ENCODE measurements around the gene TNFAIP8. TPM values are rescaled to one million over a fixed set of nuclear protein-coding genes. Genes with fewer than 3 reads are reported as not detected.

TNFAIP8 gene
- total and polyA plus RNA-seq, 9 of the 15 experiments (the other 6 are each of a cell fraction or from before 2014, with no cell fraction given), result 29.9 to 52.2 (median 44.8) TPM

- TF ChIP-seq ZNF592 (IDR thresholded peaks at IDR 0.05), result peak; percentile 73
- TF ChIP-seq HLTF (IDR thresholded peaks at IDR 0.05), result peak; percentile 89
- peak; percentile 72 for TF ChIP-seq LCOR (CRISPR knock-in tag; IDR thresholded peaks at IDR 0.05)
- peak; percentile 87 for TF ChIP-seq SOX6 (IDR thresholded peaks at IDR 0.05)
- no peak for TF ChIP-seq SIX5 (IDR thresholded peaks at IDR 0.05; ENCODE audit: borderline replicate concordance in 1 of 2, insufficient read depth in 1 of 2, low read depth in 1 of 2, low read length in 2 of 2)
- peak; percentile 64 to 66; a peak in 3 of 4 replicates for TF ChIP-seq MAZ (CRISPR knock-in tag; conservative IDR thresholded peaks at IDR 0.05 in 1 of 2, IDR thresholded peaks at IDR 0.05 in 1 of 2)
- peak; percentile 95 for TF ChIP-seq PKNOX1 (IDR thresholded peaks at IDR 0.05)
- TF ChIP-seq E4F1 (CRISPR knock-in tag; IDR thresholded peaks at IDR 0.05; ENCODE audit: borderline replicate concordance), result no peak
- peak; percentile 82 for TF ChIP-seq CREM (IDR thresholded peaks at IDR 0.05; ENCODE audit: low read depth)
- TF ChIP-seq HNRNPH1 (optimal IDR thresholded peaks at IDR 0.05; ENCODE audit: low read depth, low read length), result no peak
- no peak for TF ChIP-seq SP1 (CRISPR knock-in tag; IDR thresholded peaks at IDR 0.05)
- TF ChIP-seq ELF1 (tag; IDR thresholded peaks at IDR 0.05), result no peak
- TF ChIP-seq GMEB1 (CRISPR knock-in tag; IDR thresholded peaks at IDR 0.05), result no peak
- no peak for TF ChIP-seq ETS1 (conservative IDR thresholded peaks at IDR 0.05; ENCODE audit: control insufficient read depth, low read depth, low read length)
- TF ChIP-seq MTA1 (IDR thresholded peaks at IDR 0.05; ENCODE audit: borderline replicate concordance), result peak; percentile 91
These were observed 34.1 kb upstream of the TNFAIP8 start (continued) for GRCh38 chr5:119321569-119322311.
